SK-N-SH treated with all-trans-retinoic acid at 6 μM for 48 hours (cell line): ENCODE data around the gene EXOC8.

Source experiments
- ATAC-seq: fragments of 200-7000 bp; cut with Tn5 transposase; 3 replicates; pipeline ENCODE4 v1.9.1; 2020; ENCODE audit warnings: mild to moderate bottlenecking, moderate library complexity
- ARNTL ChIP-seq: fragments of 450-650 bp; formaldehyde crosslinking; IDR thresholded peaks from 2 replicates; pipeline ENCODE4 v1.5.0; 2020; ENCODE audit warnings: low read depth, mild to moderate bottlenecking, moderate library complexity, borderline replicate concordance
- CREB5 ChIP-seq: fragments of 250-450 bp; sonication (Bioruptor Pico); IDR thresholded peaks from 2 replicates; pipeline ENCODE4 v1.5.1; 2020; ENCODE audit warnings: low read depth, mild to moderate bottlenecking, moderate library complexity
- CSRNP3 ChIP-seq: fragments of 250-450 bp; sonication (Bioruptor Pico); IDR thresholded peaks from 2 replicates; pipeline ENCODE4 v1.5.1; 2021; ENCODE audit warnings: mild to moderate bottlenecking, moderate library complexity
- GLIS3 ChIP-seq: fragments of 250-450 bp; sonication (Bioruptor Pico); IDR thresholded peaks from 2 replicates; pipeline ENCODE4 v1.5.0; 2020; ENCODE audit warnings: mild to moderate bottlenecking, moderate library complexity
- ISL1 ChIP-seq: fragments of 250-450 bp; sonication (Bioruptor Pico); IDR thresholded peaks from 2 replicates; pipeline ENCODE4 v2.1.2; 2022; ENCODE audit warnings: mild to moderate bottlenecking, moderate library complexity
- PATZ1 ChIP-seq: fragments of 250-450 bp; sonication (Bioruptor Pico); IDR thresholded peaks from 2 replicates; pipeline ENCODE4 v1.8.0; 2020; ENCODE audit warnings: mild to moderate bottlenecking, moderate library complexity, borderline replicate concordance
- POU6F1 ChIP-seq: fragments of 250-450 bp; sonication (Bioruptor Pico); IDR thresholded peaks from 2 replicates; pipeline ENCODE4 v1.8.0; 2021; ENCODE audit warnings: low read depth, mild to moderate bottlenecking, moderate library complexity, borderline replicate concordance
- PPARA ChIP-seq: fragments of 250-450 bp; sonication (Bioruptor Pico); IDR thresholded peaks from 2 replicates; pipeline ENCODE4 v1.5.0; 2020; ENCODE audit warnings: mild to moderate bottlenecking, borderline replicate concordance
- RARB ChIP-seq: fragments of 250-450 bp; sonication (Bioruptor Pico); IDR thresholded peaks from 2 replicates; pipeline ENCODE4 v1.8.0; 2021; ENCODE audit warnings: mild to moderate bottlenecking, moderate library complexity
- SNAI2 ChIP-seq: fragments of 250-450 bp; sonication (Bioruptor Pico); IDR thresholded peaks from 2 replicates; pipeline ENCODE4 v1.5.0; 2020; ENCODE audit warnings: mild to moderate bottlenecking, moderate library complexity
- TOX ChIP-seq: fragments of 250-450 bp; sonication (Bioruptor Pico); IDR thresholded peaks from 2 replicates; pipeline ENCODE4 v1.8.0; 2021; ENCODE audit warnings: mild to moderate bottlenecking, moderate library complexity, borderline replicate concordance
- TSHZ2 ChIP-seq: fragments of 250-450 bp; sonication (Bioruptor Pico); IDR thresholded peaks from 2 replicates; pipeline ENCODE4 v1.5.0; 2020; ENCODE audit warnings: mild to moderate bottlenecking, moderate library complexity
- ZC3H10 ChIP-seq: fragments of 250-450 bp; sonication (Bioruptor Pico); IDR thresholded peaks from 2 replicates; pipeline ENCODE4 v1.5.1; 2021; ENCODE audit warnings: mild to moderate bottlenecking, moderate library complexity
- ZFP3 ChIP-seq: fragments of 250-450 bp; sonication (Bioruptor Pico); IDR thresholded peaks from 2 replicates; pipeline ENCODE4 v1.5.0; 2020; ENCODE audit warnings: mild to moderate bottlenecking, moderate library complexity
- ZFP30 ChIP-seq: fragments of 450-650 bp; formaldehyde crosslinking; IDR thresholded peaks from 2 replicates; pipeline ENCODE4 v1.5.0; 2022; ENCODE audit warnings: mild to moderate bottlenecking, moderate library complexity
- ZNF70 ChIP-seq: fragments of 450-650 bp; formaldehyde crosslinking; IDR thresholded peaks from 2 replicates; pipeline ENCODE4 v1.5.0; 2020; ENCODE audit warnings: mild to moderate bottlenecking, moderate library complexity
- ZNF8 ChIP-seq: fragments of 450-650 bp; formaldehyde crosslinking; IDR thresholded peaks from 2 replicates; pipeline ENCODE4 v1.5.0; 2020; ENCODE audit warnings: mild to moderate bottlenecking, moderate library complexity

Gene EXOC8

GRCh38 chr1:231324660-231325059 is 13.0 kb downstream of the EXOC8 start (continued):
- TF ChIP-seq CSRNP3 (CRISPR knock-in tag) (no peak), PATZ1 (CRISPR knock-in tag) (no peak), ISL1 (CRISPR knock-in tag) (no peak), ZNF70 (no peak), RARB (CRISPR knock-in tag) (no peak), SNAI2 (CRISPR knock-in tag) (no peak), ZFP30 (CRISPR knock-in tag) (no peak), ZNF8 (CRISPR knock-in tag) (no peak)

- TF ChIP-seq ZFP30 (CRISPR knock-in tag) (no peak), ZNF70 (no peak), ZC3H10 (CRISPR knock-in tag) (no peak), GLIS3 (CRISPR knock-in tag) (no peak), ZFP3 (CRISPR knock-in tag) (no peak)
- TF ChIP-seq, all 23 proteins: peak for 0
- ATAC-seq, result no peak
These were observed 14.6 kb downstream of the EXOC8 start for GRCh38 chr1:231322880-231323530.

GRCh38 chr1:231319080-231319479 is 18.6 kb downstream of the EXOC8 start:
- no peak for ATAC-seq
- TF ChIP-seq POU6F1 (CRISPR knock-in tag) (no peak), SNAI2 (CRISPR knock-in tag) (no peak), ZFP30 (CRISPR knock-in tag) (no peak), ZFP3 (CRISPR knock-in tag) (no peak), PPARA (CRISPR knock-in tag) (no peak), RARB (CRISPR knock-in tag) (no peak), CREB5 (no peak), ZC3H10 (CRISPR knock-in tag) (no peak), PATZ1 (CRISPR knock-in tag) (no peak), ARNTL (CRISPR knock-in tag) (no peak), TOX (CRISPR knock-in tag) (no peak), ZNF8 (CRISPR knock-in tag) (no peak), TSHZ2 (CRISPR knock-in tag) (no peak), ISL1 (CRISPR knock-in tag) (no peak)
